Head of caudate nucleus (tissue), 42 donors: Measurements from ENCODE around the gene ITGAX.
"Not testable (repeated sequence)": the region's sequence is repeated elsewhere in the genome, so short reads cannot be mapped to it uniquely, and the experiment has no call there.

Source experiments
- DNase-seq, 42 donors: peaks; one replicate each; pipeline versions ENCODE4 v3.0.0 to v3.0.0-alpha.2; 2020 to 2021; ENCODE audit warnings: mixed read lengths in 7 of 42
- intact Hi-C: fragments of 100-400 bp; cut with DNase I; formaldehyde crosslinking; loops from one replicate; pipeline ENCODE4 v1.15.0; 2022

The ITGAX gene

GRCh38 chr16:31397701-31398100 is 42.7 kb downstream of the ITGAX start:
- no peak for DNase-seq
- intact Hi-C loops = no loop called here

GRCh38 chr16:31400191-31400590 is 45.2 kb downstream of the ITGAX start:
- intact Hi-C loops = no loop called here
- DNase-seq = no peak

- no peak for DNase-seq
- intact Hi-C loops = no loop called here
These were observed 46.5 kb downstream of the ITGAX start for GRCh38 chr16:31401436-31401835.

- DNase-seq = no peak
- intact Hi-C loops = no loop called here
These were observed 47.7 kb downstream of the ITGAX start for GRCh38 chr16:31402687-31403086.

- intact Hi-C loops = no loop called here
- peak in 11 of 42 donors; percentile 8 to 60 (median 26) for DNase-seq
These were observed 48.8 kb downstream of the ITGAX start for GRCh38 chr16:31403590-31404352.

- DNase-seq = no peak
- intact Hi-C loops = no loop called here
These were observed 49.5 kb downstream of the ITGAX start for GRCh38 chr16:31404353-31405064.

- DNase-seq = no peak
- intact Hi-C loops = no loop called here
These were observed 52.4 kb downstream of the ITGAX start for GRCh38 chr16:31407406-31407805.

GRCh38 chr16:31409433-31409832 is 54.5 kb downstream of the ITGAX start:
- intact Hi-C loops = no loop called here

GRCh38 chr16:31410082-31410481 is 55.1 kb downstream of the ITGAX start:
- intact Hi-C loops = no loop called here
- no peak for DNase-seq

More at GRCh38 chr16:31409433-31409832, 54.5 kb downstream of the ITGAX start:
- DNase-seq = no peak

GRCh38 chr16:31411024-31411844 is 56.3 kb downstream of the ITGAX start:
- no peak for DNase-seq
- intact Hi-C loops = no loop called here

GRCh38 chr16:31412750-31413149 is 57.8 kb downstream of the ITGAX start:
- intact Hi-C loops = no loop called here
- DNase-seq = no peak

GRCh38 chr16:31413381-31413780 is 58.4 kb downstream of the ITGAX start:
- no peak for DNase-seq
- intact Hi-C loops = no loop called here

GRCh38 chr16:31413943-31414342 is 59.0 kb downstream of the ITGAX start:
- DNase-seq = no peak

GRCh38 chr16:31414706-31415105 is 59.7 kb downstream of the ITGAX start:
- no peak for DNase-seq
- intact Hi-C loops = no loop called here

More at GRCh38 chr16:31413943-31414342, 59.0 kb downstream of the ITGAX start:
- intact Hi-C loops = no loop called here

- DNase-seq = no peak
- intact Hi-C loops = no loop called here
These were observed 61.4 kb downstream of the ITGAX start for GRCh38 chr16:31416371-31416770.

- intact Hi-C loops, DNase-seq: not testable (repeated sequence)
These were observed 62.1 kb downstream of the ITGAX start for GRCh38 chr16:31417036-31417435.

- intact Hi-C loops = no loop called here
- no peak for DNase-seq
These were observed 62.9 kb downstream of the ITGAX start for GRCh38 chr16:31417916-31418315.

GRCh38 chr16:31420037-31420436 is 65.1 kb downstream of the ITGAX start:
- peak in 1 of 42 donors; percentile 9 for DNase-seq
- intact Hi-C loops = no loop called here

GRCh38 chr16:31421587-31421986 is 66.6 kb downstream of the ITGAX start:
- DNase-seq = no peak
- intact Hi-C loops = no loop called here

GRCh38 chr16:31423241-31423640 is 68.3 kb downstream of the ITGAX start:
- DNase-seq = peak in 1 of 42 donors; percentile 5
- intact Hi-C loops = no loop called here
